H1 (cell line): Measurements from ENCODE around the gene EMID1. TPM values are rescaled to one million over a fixed set of nuclear protein-coding genes. Genes with fewer than 3 reads are reported as not detected.

ENCODE experiments used
- CTCF ChIA-PET: fragments of 300-600 bp; sonication (Branson Sonifier 250); formaldehyde crosslinking; loops from one replicate; lab custom pipeline; 2021; ENCODE audit not compliant: partially characterized antibody; lab: Charles Lee
- POLR2A ChIA-PET: fragments of 300-600 bp; sonication (Branson Sonifier 250); formaldehyde crosslinking; loops from one replicate; lab custom pipeline; 2021; ENCODE audit warnings: inconsistent platforms; ENCODE audit not compliant: partially characterized antibody; lab: Charles Lee
- DNase-seq, 2 experiments: peaks; one replicate each; pipeline versions ENCODE4 v3.0.0 to v3.0.0-alpha.2; 2010 to 2022; ENCODE audit warnings: low spot score in 2 of 2, low read depth in 1 of 2, mixed read lengths in 1 of 2
- FAIRE-seq: peaks from 2 replicates; lab custom pipeline; 2011; peaks lifted over from hg19 to GRCh38; lab: Jason Lieb, UNC
- H2AFZ ChIP-seq: 2 replicates; pipeline ENCODE4 v1.8.1; 2012; ENCODE audit warnings: low read length, inconsistent platforms
- H2AK5ac ChIP-seq: 2 replicates; pipeline ENCODE4 v1.6.1; 2013; ENCODE audit warnings: low read depth, low read length
- H2BK120ac ChIP-seq: replicated peaks from 2 replicates; pipeline ENCODE3; 2013; ENCODE audit warnings: low read depth, low read length, inconsistent platforms
- H2BK12ac ChIP-seq: 2 replicates; pipeline ENCODE4 v1.6.1; 2013; ENCODE audit warnings: low read depth, low read length
- H2BK15ac ChIP-seq: 2 replicates; pipeline ENCODE4 v1.6.1; 2013; ENCODE audit warnings: low read length
- H2BK20ac ChIP-seq: 2 replicates; pipeline ENCODE4 v1.6.1; 2013; ENCODE audit warnings: low read length
- H2BK5ac ChIP-seq: 2 replicates; pipeline ENCODE4 v1.6.1; 2013; ENCODE audit warnings: low read depth, low read length
- H3K14ac ChIP-seq: 2 replicates; pipeline ENCODE4 v1.6.1; 2013; ENCODE audit warnings: inconsistent platforms; ENCODE audit not compliant: insufficient read length
- H3K18ac ChIP-seq: 2 replicates; pipeline ENCODE4 v1.6.1; 2013; ENCODE audit warnings: low read length; ENCODE audit errors: extremely low read depth
- H3K23ac ChIP-seq: 2 replicates; pipeline ENCODE4 v1.6.1; 2013; ENCODE audit warnings: inconsistent platforms; ENCODE audit not compliant: insufficient read length
- H3K23me2 ChIP-seq: 2 replicates; pipeline ENCODE4 v1.6.1; 2013; ENCODE audit warnings: low read depth, low read length
- H3K27ac ChIP-seq: 2 replicates; pipeline ENCODE4 v1.6.1; 2011; ENCODE audit warnings: low read depth, low read length, inconsistent platforms
- H3K27me3 ChIP-seq, 4 experiments: replicated peaks in 1 of 4; 1 replicate in 1 of 4; 2 replicates in 3 of 4; pipeline versions ENCODE4 v1.6.1 to v1.8.1; 2011 to 2013; ENCODE audit warnings: low read length in 3 of 4, mild to moderate bottlenecking in 3 of 4, inconsistent platforms in 2 of 4, mixed read lengths in 2 of 4, moderate library complexity in 1 of 4; ENCODE audit not compliant: control insufficient read depth in 3 of 4, insufficient read depth in 3 of 4; ENCODE audit errors: extremely low read depth in 1 of 4
- H3K36me3 ChIP-seq, 4 experiments: 2 replicates each; pipeline versions ENCODE4 v1.6.1 to v1.8.1; 2011 to 2013; ENCODE audit warnings: mild to moderate bottlenecking in 4 of 4, low read length in 3 of 4, moderate library complexity in 2 of 4, control low read depth in 1 of 4, inconsistent platforms in 1 of 4; ENCODE audit not compliant: insufficient read depth in 4 of 4, control insufficient read depth in 2 of 4
- H3K4ac ChIP-seq: replicated peaks from 2 replicates; pipeline ENCODE3; 2013; ENCODE audit warnings: low read length, low read depth, mixed read lengths, inconsistent platforms; ENCODE audit not compliant: insufficient read length
- H3K4me1 ChIP-seq, 4 experiments: replicated peaks in 1 of 4; 1 replicate in 1 of 4; 2 replicates in 3 of 4; pipeline versions ENCODE4 v1.6.1 to v1.8.1; 2011 to 2013; ENCODE audit warnings: low read length in 3 of 4, inconsistent platforms in 2 of 4, mixed read lengths in 1 of 4; ENCODE audit not compliant: insufficient read depth in 4 of 4, control insufficient read depth in 3 of 4
- H3K4me2 ChIP-seq, 2 experiments: 2 replicates each; pipeline versions ENCODE4 v1.6.1 to v1.8.1; 2011 to 2013; ENCODE audit warnings: low read depth in 2 of 2, low read length in 2 of 2, control low read depth in 1 of 2, inconsistent platforms in 1 of 2, mild to moderate bottlenecking in 1 of 2; ENCODE audit not compliant: insufficient read depth in 1 of 2
- H3K4me3 ChIP-seq, 4 experiments: fragments of 200-600, 300-600 bp in 1 of 4; sonication (generic), shearing (Covaris generic), sonication (Bioruptor Twin) in 1 of 4; 2 replicates each; pipeline versions ENCODE4 v1.5.1 to v1.8.1; 2011 to 2016; ENCODE audit warnings: low read length in 4 of 4, low read depth in 3 of 4, control low read depth in 2 of 4, inconsistent platforms in 2 of 4, mild to moderate bottlenecking in 2 of 4, mixed read lengths in 1 of 4, moderate library complexity in 1 of 4; ENCODE audit not compliant: insufficient read depth in 2 of 4; ENCODE audit errors: extremely low read depth in 1 of 4
- H3K56ac ChIP-seq: replicated peaks from 2 replicates; pipeline ENCODE3; 2013; ENCODE audit warnings: low read depth, mild to moderate bottlenecking, mixed read lengths, low read length, inconsistent platforms; ENCODE audit not compliant: insufficient read length
- H3K79me1 ChIP-seq: 2 replicates; pipeline ENCODE4 v1.6.1; 2013; ENCODE audit warnings: low read depth, low read length, control low read depth
- H3K79me2 ChIP-seq, 2 experiments: 2 replicates each; pipeline versions ENCODE4 v1.6.1 to v1.8.1; 2012 to 2013; ENCODE audit warnings: low read length in 2 of 2, mild to moderate bottlenecking in 2 of 2, inconsistent platforms in 1 of 2; ENCODE audit not compliant: insufficient read depth in 2 of 2, control insufficient read depth in 1 of 2
- H3K9ac ChIP-seq, 4 experiments: replicated peaks in 1 of 4; 1 replicate in 1 of 4; 2 replicates in 3 of 4; pipeline versions ENCODE4 v1.6.1 to v1.8.1; 2011 to 2013; ENCODE audit warnings: low read depth in 3 of 4, low read length in 3 of 4, control low read depth in 2 of 4, mild to moderate bottlenecking in 2 of 4, moderate library complexity in 2 of 4, inconsistent platforms in 1 of 4; ENCODE audit errors: extremely low read depth in 1 of 4
- H3K9me3 ChIP-seq, 2 experiments: 2 replicates each; pipeline versions ENCODE4 v1.6.1 to v1.8.1; 2012 to 2013; ENCODE audit warnings: mild to moderate bottlenecking in 2 of 2, moderate library complexity in 2 of 2, control low read depth in 1 of 2, inconsistent platforms in 1 of 2, low read depth in 1 of 2, low read length in 1 of 2, mixed read lengths in 1 of 2; ENCODE audit not compliant: insufficient read depth in 2 of 2
- H4K20me1 ChIP-seq, 2 experiments: replicated peaks in 1 of 2; 2 replicates each; pipeline versions ENCODE3 to v1.8.1; 2011 to 2013; ENCODE audit warnings: inconsistent platforms in 2 of 2, low read length in 2 of 2, mild to moderate bottlenecking in 1 of 2; ENCODE audit not compliant: insufficient read depth in 2 of 2, control insufficient read depth in 1 of 2
- H4K5ac ChIP-seq: 2 replicates; pipeline ENCODE4 v1.6.1; 2013; ENCODE audit warnings: low read length, low read depth, mixed read lengths, inconsistent platforms; ENCODE audit not compliant: insufficient read length
- H4K8ac ChIP-seq: 2 replicates; pipeline ENCODE4 v1.8.0; 2013; ENCODE audit warnings: mild to moderate bottlenecking, moderate library complexity, low read length, inconsistent platforms; ENCODE audit not compliant: insufficient read depth; ENCODE audit errors: extremely low read depth
- H4K91ac ChIP-seq: replicated peaks from 2 replicates; pipeline ENCODE3; 2013; ENCODE audit warnings: low read length, mixed read lengths, inconsistent platforms; ENCODE audit not compliant: insufficient read length
- CTBP2 ChIP-seq: IDR thresholded peaks from 2 replicates; pipeline ENCODE4 v1.7.0; 2011; ENCODE audit warnings: borderline replicate concordance, mild to moderate bottlenecking, moderate library complexity, mixed read lengths, low read length; ENCODE audit not compliant: insufficient read depth, insufficient read length
- GTF2F1 ChIP-seq: IDR thresholded peaks from 2 replicates; pipeline ENCODE4 v1.6.1; 2012; ENCODE audit warnings: low read depth, low read length, improper control_type of control experiment, borderline replicate concordance
- HDAC2 ChIP-seq, 2 experiments: fragments of 300-600 bp in 1 of 2; sonication (generic) in 1 of 2; IDR thresholded peaks; 2 replicates each; pipeline ENCODE4 v1.6.1; 2011 to 2012; ENCODE audit warnings: low read depth in 2 of 2, low read length in 2 of 2, mild to moderate bottlenecking in 2 of 2, moderate library complexity in 2 of 2, borderline replicate concordance in 1 of 2, inconsistent platforms in 1 of 2
- PHF8 ChIP-seq: fragments of 200-600 bp; sonication (generic); conservative IDR thresholded peaks from 2 replicates; pipeline ENCODE4 v1.7.1; 2012; ENCODE audit warnings: low read depth, mild to moderate bottlenecking, inconsistent platforms, low read length, moderate library complexity
- RAD21 ChIP-seq, 2 experiments: IDR thresholded peaks in 1 of 2; conservative IDR thresholded peaks in 1 of 2; 2 replicates each; pipeline ENCODE4 v1.6.1; 2011; ENCODE audit warnings: low read depth in 2 of 2, low read length in 2 of 2, improper control_type of control experiment in 1 of 2, inconsistent platforms in 1 of 2, mild to moderate bottlenecking in 1 of 2, moderate library complexity in 1 of 2
- RFX5 ChIP-seq: IDR thresholded peaks from 2 replicates; pipeline ENCODE4 v1.6.1; 2011; ENCODE audit warnings: low read depth, low read length, improper control_type of control experiment, borderline replicate concordance
- SUZ12 ChIP-seq: fragments of 200-600 bp; sonication (generic); IDR thresholded peaks from 2 replicates; pipeline ENCODE4 v1.6.1; 2012; ENCODE audit warnings: mild to moderate bottlenecking, inconsistent platforms, low read length, moderate library complexity, mixed read lengths
- YY1 ChIP-seq: IDR thresholded peaks from 2 replicates; pipeline ENCODE4 v1.6.1; 2011; ENCODE audit warnings: low read depth, mild to moderate bottlenecking, low read length
- WGBS, 2 experiments: shearing (Covaris generic) in 1 of 2; methylation state at CpG; one replicate each; pipeline versions ENCODE4 v1.1.6 to v1.1.7; 2013 to 2015; ENCODE audit warnings: low lambda C conversion rate in 2 of 2, mixed read lengths in 2 of 2, inconsistent platforms in 1 of 2, low coverage in 1 of 2, missing lambda C conversion rate in 1 of 2; ENCODE audit not compliant: insufficient replicate concordance in 2 of 2, insufficient coverage in 1 of 2, insufficient read length in 1 of 2; ENCODE audit errors: extremely low coverage in 1 of 2, missing lambda C conversion rate in 1 of 2; 5-methylcytosine and 5-hydroxymethylcytosine counted together
- polyA plus RNA-seq, 7 experiments: library from polyadenylated mRNA; depleted of rRNA in 3 of 7; stranded (reverse) in 5 of 7; unstranded in 2 of 7; fragments of >200 nt in 5 of 7; fragments of 200-250 nt in 2 of 7; gene quantifications; 1 replicate in 5 of 7; 2 replicates in 1 of 7; 4 replicates in 1 of 7; pipeline versions ENCODE4 v1.2.1 to v1.2.3, GENCODE V29; 2011 to 2013; ENCODE audit warnings: missing spikeins in 2 of 7, mixed read lengths in 2 of 7
- total RNA-seq: library from RNA; stranded (reverse); fragmentation: NEBNext Ultra II Directional; extraction: Animal tissue kit (Norgen Biotek cat#: 25700); gene quantifications from 2 replicates; pipeline ENCODE4 v1.2.1, GENCODE V29; 2021
- TF ChIP-seq, protein P1 (sequence below): IDR thresholded peaks from 2 replicates; pipeline ENCODE4 v1.6.1; 2012; ENCODE audit warnings: inconsistent platforms

EMID1 gene
- total and polyA plus RNA-seq, 2 of the 8 experiments (the other 6 are each of a cell fraction or from before 2014, with no cell fraction given), result 3.9 to 7.4 TPM

DNA sequence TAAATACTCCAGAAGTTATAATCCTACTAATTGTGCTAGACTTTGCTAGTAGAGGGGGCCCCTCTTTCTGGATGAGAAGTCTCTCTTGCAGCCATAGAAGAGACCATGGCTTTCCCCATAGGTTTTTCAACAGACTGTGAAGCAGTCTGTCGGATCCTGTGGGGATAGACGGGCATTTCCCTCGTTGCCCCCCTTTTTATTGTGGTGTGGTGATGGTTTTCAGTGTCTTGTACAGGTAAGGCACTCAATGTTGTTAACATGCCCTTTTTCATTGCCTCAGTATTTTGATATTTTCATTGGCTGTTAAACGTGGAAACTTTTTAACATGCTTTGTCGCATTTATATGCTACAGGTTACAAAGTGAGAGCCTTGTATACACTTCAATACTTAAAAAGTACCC lies 84.4 kb downstream of the EMID1 start:
- Histone ChIP-seq H3K18ac (no peak overlapping the region), H3K23me2 (no peaks in the 10 kb centered on the region), H3K4me3 (no peak overlapping the region), H3K23ac (no peak overlapping the region), H2BK20ac (no peak overlapping the region), H3K36me3 (peaks cover 35 to 97% (median 72%) of the 10 kb centered on the region in 4 experiments), H4K91ac (no peak overlapping the region), H3K14ac (no peak overlapping the region), H3K27ac (no peak overlapping the region), H3K79me1 (peaks cover 2% of the 10 kb centered on the region; the same call in 1 of the 2 replicates), H3K4ac (no peak overlapping the region), H3K9me3 (no peaks in the 10 kb centered on the region), H2BK5ac (no peak overlapping the region), H2BK15ac (no peak overlapping the region), H3K56ac (no peak overlapping the region), H4K8ac (no peak overlapping the region), H3K9ac (no peak overlapping the region), H3K79me2 (peaks cover 2 to 50% of the 10 kb centered on the region in 2 experiments; a peak in 2 of 4 replicates), H3K4me2 (no peak overlapping the region), H2BK12ac (no peak overlapping the region), H2AFZ (no peak overlapping the region), H4K5ac (no peak overlapping the region), H3K27me3 (no peaks in the 10 kb centered on the region), H4K20me1 (peaks cover 10 to 16% of the 10 kb centered on the region in 2 experiments), H3K4me1 (no peaks in the 10 kb centered on the region), H2BK120ac (no peak overlapping the region), H2AK5ac (no peak overlapping the region)
- DNase-seq, result no peak
- WGBS, 2 experiments, result 92% methylated on average over 5 of the region's 5 CpGs; no CpG with 5 or more reads in 1 of the 2 experiments
- FAIRE-seq, result no peak
- CTCF ChIA-PET, result no interaction called here
- POLR2A ChIA-PET, result interaction anchor here (1.1 to 20.1 kb wide), 3 partner anchors 13 to 24 kb away, joined by 5 to 436 read pairs (median 66); partner anchors contain the start of genes EWSR1, GAS2L1 and RHBDD3
- TF ChIP-seq RAD21 (IDR thresholded peaks at IDR 0.05 in 1 of 2, conservative IDR thresholded peaks at IDR 0.05 in 1 of 2; ENCODE audit: low read depth in 2 of 2, low read length in 2 of 2) (no peak), HDAC2 (IDR thresholded peaks at IDR 0.05; ENCODE audit: borderline replicate concordance in 1 of 2, low read depth in 2 of 2, low read length in 2 of 2) (no peak), RFX5 (no peak), GTF2F1 (no peak), SUZ12 (no peak), PHF8 (no peak), YY1 (no peak), CTBP2 (no peak)
- TF ChIP-seq, protein P1, sequence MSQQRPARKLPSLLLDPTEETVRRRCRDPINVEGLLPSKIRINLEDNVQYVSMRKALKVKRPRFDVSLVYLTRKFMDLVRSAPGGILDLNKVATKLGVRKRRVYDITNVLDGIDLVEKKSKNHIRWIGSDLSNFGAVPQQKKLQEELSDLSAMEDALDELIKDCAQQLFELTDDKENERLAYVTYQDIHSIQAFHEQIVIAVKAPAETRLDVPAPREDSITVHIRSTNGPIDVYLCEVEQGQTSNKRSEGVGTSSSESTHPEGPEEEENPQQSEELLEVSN, result no peak
